Activated B cell treated with CpG ODN at 0.5 μM for 24 hours (primary cell): ENCODE data around the gene NDC1. TPM values are rescaled to one million over a fixed set of nuclear protein-coding genes. Genes with fewer than 3 reads are reported as not detected.

ENCODE experiments used
- ATAC-seq: fragments of 200-7000 bp; cut with Tn5 transposase; one replicate; pipeline ENCODE4 v1.10.0; 2021; ENCODE audit warnings: low read depth, mild to moderate bottlenecking, moderate library complexity
- CTCF ChIA-PET: fragments of 350-600 bp; sonication (Branson Sonifier 250); formaldehyde crosslinking; loops from one replicate; lab custom pipeline; 2021; ENCODE audit warnings: antibody characterized with exemption; lab: Charles Lee
- POLR2A ChIA-PET: fragments of 350-600 bp; sonication (Branson Sonifier 250); formaldehyde crosslinking; loops from one replicate; lab custom pipeline; 2021; ENCODE audit warnings: antibody characterized with exemption; lab: Charles Lee
- DNase-seq: peaks from one replicate; pipeline ENCODE4 v3.0.0; 2022
- H3K27ac Mint-ChIP-seq: one replicate; pipeline ENCODE4 v1.8.0; 2020; ENCODE audit warnings: mixed read lengths
- H3K27me3 Mint-ChIP-seq: one replicate; pipeline ENCODE4 v1.8.0; 2021; ENCODE audit warnings: mixed read lengths
- H3K36me3 Mint-ChIP-seq: one replicate; pipeline ENCODE4 v1.8.0; 2021; ENCODE audit warnings: low read depth, mixed read lengths
- H3K4me1 Mint-ChIP-seq: one replicate; pipeline ENCODE4 v1.8.0; 2021; ENCODE audit warnings: mixed read lengths
- H3K4me3 Mint-ChIP-seq: one replicate; pipeline ENCODE4 v1.8.0; 2020; ENCODE audit warnings: mild to moderate bottlenecking, mixed read lengths
- H3K9me3 Mint-ChIP-seq: one replicate; pipeline ENCODE4 v1.8.0; 2020; ENCODE audit warnings: mixed read lengths
- CTCF ChIP-seq: fragments of 200-600 bp; IDR thresholded peaks from one replicate; pipeline ENCODE4 v1.8.0; 2022; ENCODE audit warnings: antibody characterized with exemption, mild to moderate bottlenecking
- intact Hi-C: fragments of 100-400 bp; cut with micrococcal nuclease; formaldehyde crosslinking; loops from one replicate; pipeline ENCODE4 v1.15.1; 2024
- total RNA-seq: library from RNA; stranded (reverse); gene quantifications from 2 replicates; pipeline ENCODE4 v1.2.3, GENCODE V29; 2022

NDC1 gene
- total RNA-seq, 1 donor from 2014 or later = 10.6 TPM

DNA sequence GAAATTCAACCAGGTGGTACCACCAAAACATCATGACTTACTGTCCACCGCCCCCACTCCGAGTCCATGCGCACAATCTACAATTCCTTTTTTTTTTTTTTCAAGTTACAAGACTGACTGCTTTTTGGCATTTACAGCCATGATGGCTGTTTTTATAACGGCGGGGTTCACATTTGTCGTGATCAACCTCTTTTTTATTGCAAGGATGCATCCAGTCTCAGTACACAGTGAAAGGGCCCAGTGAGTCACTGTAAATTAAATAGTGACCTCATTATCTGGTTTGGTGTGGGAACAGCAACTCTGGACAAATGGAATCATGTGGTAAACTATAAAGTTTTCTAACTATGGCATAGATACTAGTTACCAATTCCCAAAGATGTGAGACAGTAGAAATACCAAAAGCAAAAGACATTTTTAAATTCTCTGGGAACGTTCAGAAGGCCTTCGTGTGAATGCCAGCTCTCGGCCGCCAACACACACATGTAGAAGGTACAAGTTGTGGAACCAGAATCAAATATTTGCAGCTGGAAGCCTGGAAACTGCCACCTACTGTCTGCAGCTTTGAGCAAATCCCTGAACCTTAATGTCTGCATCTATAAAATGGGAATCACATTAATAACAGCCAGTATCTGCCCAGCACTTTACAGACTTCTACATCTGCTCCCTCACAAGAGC, 104.0 kb downstream of the NDC1 start:
- intact Hi-C loops = no loop called here
- no peak for TF ChIP-seq CTCF
- Mint-ChIP-seq H3K36me3 (no peaks in the 10 kb centered on the region), H3K27ac (no peak overlapping the region), H3K4me1 (peaks cover 5% of the 10 kb centered on the region), H3K27me3 (peaks cover 34% of the 10 kb centered on the region), H3K9me3 (no peaks in the 10 kb centered on the region), H3K4me3 (no peak overlapping the region)
- DNase-seq (no peak), ATAC-seq (no peak)
- CTCF ChIA-PET = no interaction called here
- POLR2A ChIA-PET = interaction anchor here (0.7 kb wide), 1 partner anchor 19 kb away, joined by 5 read pairs; no protein-coding TSS in a partner anchor

GRCh38 chr1:53733447-53733931, 104.6 kb downstream of the NDC1 start:
- peaks cover 34% of the 10 kb centered on the region for H3K27me3 Mint-ChIP-seq
- no peak for DNase-seq
- no peak overlapping the region for H3K4me3 Mint-ChIP-seq
- H3K9me3 Mint-ChIP-seq = no peaks in the 10 kb centered on the region
- CTCF ChIA-PET = no interaction called here
- POLR2A ChIA-PET = interaction anchor here (0.7 kb wide), 1 partner anchor 18 kb away, joined by 5 read pairs; no protein-coding TSS in a partner anchor
- H3K27ac Mint-ChIP-seq = no peak overlapping the region
- intact Hi-C loops = no loop called here
- TF ChIP-seq CTCF = no peak
- peaks cover 5% of the 10 kb centered on the region for H3K4me1 Mint-ChIP-seq
- H3K36me3 Mint-ChIP-seq = no peaks in the 10 kb centered on the region
- no peak for ATAC-seq

GRCh38 chr1:53732912-53733317, 105.2 kb downstream of the NDC1 start:
- no peak for DNase-seq
- no peak for ATAC-seq
- intact Hi-C loops = no loop called here
- Mint-ChIP-seq H3K27ac (no peak overlapping the region), H3K9me3 (no peaks in the 10 kb centered on the region), H3K27me3 (peaks cover 34% of the 10 kb centered on the region), H3K4me1 (peaks cover 2% of the 10 kb centered on the region), H3K4me3 (no peak overlapping the region), H3K36me3 (no peaks in the 10 kb centered on the region)
- TF ChIP-seq CTCF = no peak
- ChIA-PET POLR2A (no interaction called here), CTCF (no interaction called here)

GRCh38 chr1:53732409-53732808, 105.7 kb downstream of the NDC1 start:
- no peaks in the 10 kb centered on the region for H3K36me3 Mint-ChIP-seq

More at GRCh38 chr1:53732409-53732808, 105.7 kb downstream of the NDC1 start:
- Mint-ChIP-seq H3K27ac (no peak overlapping the region), H3K4me1 (peaks cover under 1% of the 10 kb centered on the region), H3K27me3 (peaks cover 32% of the 10 kb centered on the region), H3K9me3 (no peaks in the 10 kb centered on the region), H3K4me3 (no peak overlapping the region)
- ChIA-PET POLR2A (no interaction called here), CTCF (no interaction called here)
- no peak for TF ChIP-seq CTCF
- no peak for ATAC-seq
- intact Hi-C loops = no loop called here
- no peak for DNase-seq
